Measurements from ENCODE around the gene KAZALD1. TPM values are rescaled to one million over a fixed set of nuclear protein-coding genes. Genes with fewer than 3 reads are reported as not detected.

Gene KAZALD1
- total RNA-seq, 2 donors from 2014 or later = 7.0 to 7.5 TPM

GRCh38 chr10:101046332-101047238, 15.2 kb upstream of the KAZALD1 start:
- Histone ChIP-seq H3K27ac (no peak overlapping the region), H3K4me1 (peaks cover 0 to 26% of the 10 kb centered on the region in 2 donors), H3K36me3 (no peaks in the 10 kb centered on the region), H3K4me3 (no peak overlapping the region), H3K9me3 (no peaks in the 10 kb centered on the region), H3K27me3 (peaks cover 25 to 29% of the 10 kb centered on the region in 2 donors)
- no peak for DNase-seq (ENCODE audit: low spot score)
- TF ChIP-seq CTCF (IDR thresholded peaks at IDR 0.05) = no peak

- Histone ChIP-seq H3K9me3 (no peaks in the 10 kb centered on the region), H3K27ac (no peak overlapping the region), H3K4me1 (peaks cover 0 to 19% of the 10 kb centered on the region in 2 donors), H3K36me3 (no peaks in the 10 kb centered on the region), H3K4me3 (no peak overlapping the region), H3K27me3 (peaks cover 25 to 29% of the 10 kb centered on the region in 2 donors)
- no peak for DNase-seq (ENCODE audit: low spot score)
- TF ChIP-seq CTCF (IDR thresholded peaks at IDR 0.05) = no peak
These were observed 14.5 kb upstream of the KAZALD1 start for GRCh38 chr10:101047268-101047667.

- H3K27me3 ChIP-seq = peaks cover 25 to 29% of the 10 kb centered on the region in 2 donors
- no peak overlapping the region for H3K27ac ChIP-seq
- no peaks in the 10 kb centered on the region for H3K9me3 ChIP-seq
- no peak overlapping the region for H3K4me3 ChIP-seq
- TF ChIP-seq CTCF (IDR thresholded peaks at IDR 0.05) = no peak
- no peaks in the 10 kb centered on the region for H3K36me3 ChIP-seq
- no peak for DNase-seq (ENCODE audit: low spot score)
- H3K4me1 ChIP-seq = peaks cover 0 to 14% of the 10 kb centered on the region in 2 donors
These were observed 13.6 kb upstream of the KAZALD1 start for GRCh38 chr10:101047961-101048892.

- Histone ChIP-seq H3K9me3 (no peaks in the 10 kb centered on the region), H3K4me3 (peak overlapping the region in 1 of 2 donors; percentile 20), H3K4me1 (peaks cover 0 to 10% of the 10 kb centered on the region in 2 donors), H3K27me3 (peaks cover 25 to 29% of the 10 kb centered on the region in 2 donors), H3K27ac (no peak overlapping the region), H3K36me3 (no peaks in the 10 kb centered on the region)
- DNase-seq (ENCODE audit: low spot score) = peak; percentile 72
- peak; percentile 72 to 90 for TF ChIP-seq CTCF (IDR thresholded peaks at IDR 0.05)
These were observed 11.3 kb upstream of the KAZALD1 start for GRCh38 chr10:101050208-101051069.

- Histone ChIP-seq H3K27ac (peak overlapping the region in 1 of 2 donors; percentile 25), H3K4me1 (peaks cover 0 to 10% of the 10 kb centered on the region in 2 donors), H3K27me3 (peaks cover 25 to 29% of the 10 kb centered on the region in 2 donors), H3K36me3 (no peaks in the 10 kb centered on the region), H3K4me3 (no peak overlapping the region), H3K9me3 (no peaks in the 10 kb centered on the region)
- DNase-seq (ENCODE audit: low spot score) = peak; percentile 67
- no peak for TF ChIP-seq CTCF (IDR thresholded peaks at IDR 0.05)
These were observed 9.5 kb upstream of the KAZALD1 start for GRCh38 chr10:101052285-101052684.

All from right atrium auricular region (tissue), 2 donors.